Fibroblast of lung (primary cell): Measurements from ENCODE around the gene CXCL17. TPM values are rescaled to one million over a fixed set of nuclear protein-coding genes. Genes with fewer than 3 reads are reported as not detected.
A peak's percentile ranks its signal among the peaks of the same experiment; 100 is the strongest.

Experiments
- DNase-seq, 2 donors: peaks; one replicate each; pipeline versions ENCODE4 v3.0.0 to v3.0.0-alpha.2; 2010; ENCODE audit warnings: low read depth in 2 of 2
- H2AFZ ChIP-seq: 2 replicates; pipeline ENCODE4 v1.5.1; 2012; ENCODE audit warnings: low read length, control low read depth, inconsistent platforms
- H3K27ac ChIP-seq: 2 replicates; pipeline ENCODE4 v1.5.1; 2011; ENCODE audit warnings: low read length, control low read depth; ENCODE audit not compliant: insufficient read depth
- H3K27me3 ChIP-seq: 2 replicates; pipeline ENCODE4 v1.5.1; 2011; ENCODE audit warnings: mild to moderate bottlenecking, low read length; ENCODE audit not compliant: control insufficient read depth, insufficient read depth
- H3K36me3 ChIP-seq: 2 replicates; pipeline ENCODE4 v1.5.1; 2011; ENCODE audit warnings: low read length; ENCODE audit not compliant: control insufficient read depth, insufficient read depth
- H3K4me1 ChIP-seq: 2 replicates; pipeline ENCODE4 v1.5.1; 2011; ENCODE audit warnings: low read length; ENCODE audit not compliant: control insufficient read depth, insufficient read depth; ENCODE audit errors: extremely low read depth
- H3K4me2 ChIP-seq: 2 replicates; pipeline ENCODE4 v1.5.1; 2011; ENCODE audit warnings: low read length, control low read depth; ENCODE audit not compliant: insufficient read depth; ENCODE audit errors: extremely low read depth
- H3K4me3 ChIP-seq, 4 experiments: fragments of 200-600 bp in 1 of 4; sonication (generic) in 1 of 4; replicated peaks in 1 of 4; 2 replicates each; pipeline ENCODE4 v1.5.1; 2011 to 2016; ENCODE audit warnings: low read length in 4 of 4, low read depth in 3 of 4, mild to moderate bottlenecking in 3 of 4, control low read depth in 2 of 4, inconsistent platforms in 1 of 4, mixed read lengths in 1 of 4; ENCODE audit not compliant: insufficient read depth in 1 of 4; ENCODE audit errors: control extremely low read depth in 1 of 4
- H3K79me2 ChIP-seq: 2 replicates; pipeline ENCODE4 v1.5.1; 2012; ENCODE audit warnings: mild to moderate bottlenecking, low read length, inconsistent platforms; ENCODE audit not compliant: control insufficient read depth, insufficient read depth
- H3K9ac ChIP-seq: 2 replicates; pipeline ENCODE4 v1.5.1; 2011; ENCODE audit warnings: mild to moderate bottlenecking, low read length, control low read depth; ENCODE audit not compliant: insufficient read depth
- H3K9me3 ChIP-seq: 2 replicates; pipeline ENCODE4 v1.5.1; 2012; ENCODE audit warnings: low read depth, low read length; ENCODE audit not compliant: control insufficient read depth, insufficient read depth
- H4K20me1 ChIP-seq: 2 replicates; pipeline ENCODE4 v1.5.1; 2011; ENCODE audit warnings: low read length; ENCODE audit not compliant: control insufficient read depth, insufficient read depth; ENCODE audit errors: extremely low read depth
- EZH2 ChIP-seq: IDR thresholded peaks from 2 replicates; pipeline ENCODE4 v1.5.1; 2012; ENCODE audit warnings: low read length, control low read depth, mild to moderate bottlenecking; ENCODE audit errors: missing control alignments
- polyA plus RNA-seq, 2 donors: library from polyadenylated mRNA; depleted of rRNA in 1 of 2; stranded (reverse) in 1 of 2; unstranded in 1 of 2; fragments of >200 nt; gene quantifications; 2 replicates each; pipeline ENCODE4 v1.2.1, GENCODE V29; 2011 to 2012; ENCODE audit warnings: missing spikeins in 1 of 2
- total RNA-seq: library from RNA; depleted of rRNA; stranded (reverse); fragments of >200 nt; gene quantifications from 2 replicates; pipeline ENCODE4 v1.2.1, GENCODE V29; 2014
- TF ChIP-seq, protein P1 (sequence below), 2 donors: IDR thresholded peaks in 1 of 2; conservative IDR thresholded peaks in 1 of 2; 1 replicate in 1 of 2; 2 replicates in 1 of 2; pipeline ENCODE4 v1.5.1; 2011 to 2012; ENCODE audit warnings: low read length in 2 of 2, control low read depth in 1 of 2, inconsistent platforms in 1 of 2, low read depth in 1 of 2, mild to moderate bottlenecking in 1 of 2

Gene CXCL17
- total and polyA plus RNA-seq, 2 donors (not counting 1 experiment from before 2014, with no cell fraction given) = not detected

DNA sequence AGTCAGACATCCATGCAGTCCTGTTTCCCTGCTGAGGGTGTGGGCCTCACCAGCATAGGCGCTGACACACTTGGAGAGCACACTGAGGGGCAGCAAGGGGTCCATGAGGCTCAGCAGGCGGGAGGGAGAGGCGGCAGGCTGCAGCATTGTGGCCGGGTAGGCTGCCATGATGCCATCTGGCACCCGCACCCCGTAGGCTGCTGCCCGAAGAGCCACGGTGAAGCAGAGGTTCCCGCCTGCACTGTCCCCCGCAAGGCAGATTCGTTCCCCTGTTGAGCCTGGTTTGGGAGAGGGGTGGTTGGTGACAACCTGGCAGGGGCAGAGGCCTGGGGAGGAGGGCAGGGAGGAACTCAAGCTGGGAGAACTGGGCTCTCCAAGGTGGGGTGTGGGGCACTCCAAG lies 36.6 kb downstream of the CXCL17 start:
- Histone ChIP-seq H2AFZ (no peak overlapping the region), H3K4me3 (no peak overlapping the region), H4K20me1 (no peaks in the 10 kb centered on the region), H3K27ac (no peak overlapping the region), H3K36me3 (no peaks in the 10 kb centered on the region), H3K4me1 (peaks cover under 1% of the 10 kb centered on the region), H3K27me3 (no peaks in the 10 kb centered on the region), H3K9me3 (no peaks in the 10 kb centered on the region), H3K79me2 (no peaks in the 10 kb centered on the region), H3K4me2 (no peak overlapping the region), H3K9ac (no peak overlapping the region)
- TF ChIP-seq, protein P1, sequence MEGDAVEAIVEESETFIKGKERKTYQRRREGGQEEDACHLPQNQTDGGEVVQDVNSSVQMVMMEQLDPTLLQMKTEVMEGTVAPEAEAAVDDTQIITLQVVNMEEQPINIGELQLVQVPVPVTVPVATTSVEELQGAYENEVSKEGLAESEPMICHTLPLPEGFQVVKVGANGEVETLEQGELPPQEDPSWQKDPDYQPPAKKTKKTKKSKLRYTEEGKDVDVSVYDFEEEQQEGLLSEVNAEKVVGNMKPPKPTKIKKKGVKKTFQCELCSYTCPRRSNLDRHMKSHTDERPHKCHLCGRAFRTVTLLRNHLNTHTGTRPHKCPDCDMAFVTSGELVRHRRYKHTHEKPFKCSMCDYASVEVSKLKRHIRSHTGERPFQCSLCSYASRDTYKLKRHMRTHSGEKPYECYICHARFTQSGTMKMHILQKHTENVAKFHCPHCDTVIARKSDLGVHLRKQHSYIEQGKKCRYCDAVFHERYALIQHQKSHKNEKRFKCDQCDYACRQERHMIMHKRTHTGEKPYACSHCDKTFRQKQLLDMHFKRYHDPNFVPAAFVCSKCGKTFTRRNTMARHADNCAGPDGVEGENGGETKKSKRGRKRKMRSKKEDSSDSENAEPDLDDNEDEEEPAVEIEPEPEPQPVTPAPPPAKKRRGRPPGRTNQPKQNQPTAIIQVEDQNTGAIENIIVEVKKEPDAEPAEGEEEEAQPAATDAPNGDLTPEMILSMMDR (conservative IDR thresholded peaks at IDR 0.05 in 1 of 2, IDR thresholded peaks at IDR 0.05 in 1 of 2; ENCODE audit: low read depth in 1 of 2, low read length in 2 of 2) = no peak
- no peak for TF ChIP-seq EZH2
- DNase-seq = no peak

DNA sequence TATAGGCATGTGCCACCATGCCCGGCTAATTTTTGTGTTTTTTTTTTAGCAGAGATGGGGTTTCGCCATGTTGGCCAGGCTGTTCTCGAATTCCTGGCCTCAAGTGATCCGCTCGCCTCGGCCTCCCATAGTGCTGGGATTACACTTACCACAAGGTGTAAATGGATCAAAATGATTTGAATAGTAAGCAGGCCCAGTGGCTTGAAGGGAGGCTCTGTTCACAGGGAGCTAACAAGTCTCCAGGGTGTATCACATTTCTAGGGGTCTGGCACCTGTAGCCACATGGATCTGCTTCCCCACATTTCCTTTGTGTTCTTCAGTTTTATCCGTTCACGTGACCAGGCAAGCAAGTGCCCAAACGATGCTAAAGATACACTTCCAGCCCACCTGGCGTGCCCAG lies 39.2 kb downstream of the CXCL17 start:
- no peaks in the 10 kb centered on the region for H3K79me2 ChIP-seq
- no peaks in the 10 kb centered on the region for H3K27me3 ChIP-seq
- no peak overlapping the region for H3K4me2 ChIP-seq
- H3K9ac ChIP-seq = no peak overlapping the region
- no peak for DNase-seq
- H3K36me3 ChIP-seq = no peaks in the 10 kb centered on the region
- no peaks in the 10 kb centered on the region for H3K9me3 ChIP-seq
- TF ChIP-seq, protein P1 (conservative IDR thresholded peaks at IDR 0.05 in 1 of 2, IDR thresholded peaks at IDR 0.05 in 1 of 2; ENCODE audit: low read depth in 1 of 2, low read length in 2 of 2) = no peak
- TF ChIP-seq EZH2 = no peak
- H3K4me1 ChIP-seq = peaks cover 2% of the 10 kb centered on the region
- no peak overlapping the region for H2AFZ ChIP-seq
- H3K27ac ChIP-seq = no peak overlapping the region
- no peaks in the 10 kb centered on the region for H4K20me1 ChIP-seq
- no peak overlapping the region for H3K4me3 ChIP-seq

DNA sequence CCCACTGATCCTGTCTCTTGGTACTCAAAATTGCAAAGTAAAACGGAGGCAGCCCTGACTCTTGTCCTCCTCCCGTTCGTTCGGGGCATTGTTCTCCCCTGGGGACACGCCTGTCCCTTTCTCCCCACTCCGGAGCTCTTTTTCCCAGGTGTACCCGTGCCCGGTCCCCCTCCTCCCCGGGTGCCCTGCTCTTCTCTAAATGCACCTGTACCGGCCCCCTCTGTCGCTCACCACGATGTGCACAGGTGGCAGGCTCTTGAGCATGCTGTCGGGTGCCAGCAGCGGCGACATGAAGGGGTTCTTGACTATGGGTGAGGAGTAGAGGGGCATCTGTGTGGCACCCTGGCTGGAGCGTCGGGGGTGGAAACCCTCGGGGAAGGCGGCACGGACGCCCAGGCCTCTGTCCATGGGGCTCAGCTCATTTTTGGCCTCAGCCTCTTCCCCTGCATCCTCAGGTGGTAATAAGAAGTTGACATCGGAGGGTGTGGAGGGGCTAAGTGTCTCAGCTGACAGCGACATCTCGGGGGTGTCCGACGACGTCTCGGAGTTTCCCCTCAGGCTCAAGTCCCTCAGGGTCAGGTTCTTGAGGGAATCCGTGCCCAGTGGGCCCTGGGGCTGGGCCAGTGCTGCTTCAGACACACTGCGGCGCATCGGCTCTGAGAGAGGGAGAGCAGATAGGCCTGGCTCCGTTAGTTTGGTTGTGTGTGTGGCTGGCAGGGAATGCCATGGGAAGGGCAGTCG lies 40.2 kb downstream of the CXCL17 start:
- Histone ChIP-seq H3K27ac (no peak overlapping the region), H3K36me3 (no peaks in the 10 kb centered on the region), H4K20me1 (no peaks in the 10 kb centered on the region), H2AFZ (no peak overlapping the region), H3K79me2 (peaks cover 2% of the 10 kb centered on the region), H3K4me1 (peaks cover 4% of the 10 kb centered on the region), H3K4me3 (peak overlapping the region in 2 of 4 experiments; percentile 52 to 59), H3K9me3 (no peaks in the 10 kb centered on the region), H3K27me3 (no peaks in the 10 kb centered on the region), H3K9ac (no peak overlapping the region), H3K4me2 (no peak overlapping the region)
- no peak for TF ChIP-seq EZH2
- TF ChIP-seq, protein P1 (conservative IDR thresholded peaks at IDR 0.05 in 1 of 2, IDR thresholded peaks at IDR 0.05 in 1 of 2; ENCODE audit: low read depth in 1 of 2, low read length in 2 of 2) = no peak
- DNase-seq = no peak
